Endothelial cell of umbilical vein (primary cell): ENCODE measurements around the gene RASSF5. TPM values are rescaled to one million over a fixed set of nuclear protein-coding genes. Genes with fewer than 3 reads are reported as not detected.

Experiments used
- BruUV-seq: library from RNA; stranded (reverse); fragments of 400-500 nt; replicated peaks from 2 replicates; lab custom pipeline; 2021; lab: Mats Ljungman, UMichigan
- CTCF ChIA-PET: fragments of 300-600, 350-600 bp; sonication (Branson Sonifier 250); formaldehyde crosslinking; loops from one replicate; lab custom pipeline; 2021; ENCODE audit warnings: antibody characterized with exemption, inconsistent platforms; lab: Charles Lee
- POLR2A ChIA-PET: fragments of 300-600, 350-600 bp; sonication (Branson Sonifier 250); formaldehyde crosslinking; loops from one replicate; lab custom pipeline; 2021; ENCODE audit warnings: antibody characterized with exemption, inconsistent platforms; lab: Charles Lee
- DNase-seq: peaks from one replicate; pipeline ENCODE4 v3.0.0-alpha.2; 2011; ENCODE audit warnings: low read depth, low spot score
- FAIRE-seq: peaks from 2 replicates; lab custom pipeline; 2011; peaks lifted over from hg19 to GRCh38; lab: Jason Lieb, UNC
- H2AFZ ChIP-seq: 2 replicates; pipeline ENCODE4 v1.6.0; 2012; ENCODE audit warnings: low read depth, low read length, control low read depth, inconsistent platforms
- H3K27ac ChIP-seq: 2 replicates; pipeline ENCODE4 v1.5.1; 2011; ENCODE audit warnings: low read depth, mild to moderate bottlenecking, control low read depth, low read length, moderate library complexity; ENCODE audit not compliant: insufficient read depth
- H3K27me3 ChIP-seq, 2 experiments: 2 replicates each; pipeline versions ENCODE4 v1.6.0 to v1.6.1; 2011; ENCODE audit warnings: low read length in 2 of 2, mixed read lengths in 1 of 2; ENCODE audit not compliant: control insufficient read depth in 2 of 2, insufficient read depth in 2 of 2
- H3K36me3 ChIP-seq, 2 experiments: 2 replicates in 1 of 2; 3 replicates in 1 of 2; pipeline ENCODE4 v1.5.1; 2011; ENCODE audit warnings: low read length in 2 of 2, mild to moderate bottlenecking in 1 of 2, moderate library complexity in 1 of 2; ENCODE audit not compliant: control insufficient read depth in 2 of 2, insufficient read depth in 2 of 2; ENCODE audit errors: extremely low read depth in 1 of 2
- H3K4me1 ChIP-seq: 3 replicates; pipeline ENCODE4 v1.5.1; 2011; ENCODE audit warnings: mild to moderate bottlenecking, low read length; ENCODE audit not compliant: control insufficient read depth, insufficient read depth; ENCODE audit errors: extremely low read depth
- H3K4me2 ChIP-seq: 2 replicates; pipeline ENCODE4 v1.6.1; 2011; ENCODE audit warnings: low read length, control low read depth, mixed read lengths; ENCODE audit not compliant: insufficient read depth
- H3K4me3 ChIP-seq, 3 experiments: fragments of 200-600 bp in 1 of 3; sonication (generic), shearing (Covaris generic) in 1 of 3; replicated peaks in 1 of 3; 2 replicates each; pipeline ENCODE4 v1.5.1; 2011 to 2016; ENCODE audit warnings: control low read depth in 3 of 3, low read length in 3 of 3, mild to moderate bottlenecking in 2 of 3, inconsistent platforms in 1 of 3, low read depth in 1 of 3, moderate library complexity in 1 of 3; ENCODE audit not compliant: insufficient read depth in 1 of 3
- H3K79me2 ChIP-seq: 2 replicates; pipeline ENCODE4 v1.6.0; 2012; ENCODE audit warnings: low read length, inconsistent platforms; ENCODE audit not compliant: control insufficient read depth, insufficient read depth
- H3K9ac ChIP-seq: replicated peaks from 2 replicates; pipeline ENCODE3; 2011; ENCODE audit warnings: low read length, control low read depth; ENCODE audit not compliant: insufficient read depth; ENCODE audit errors: extremely low read depth
- H3K9me1 ChIP-seq: replicated peaks from 3 replicates; pipeline ENCODE4 v1.6.0; 2011; ENCODE audit warnings: mild to moderate bottlenecking, low read length; ENCODE audit not compliant: control insufficient read depth, insufficient read depth; ENCODE audit errors: extremely low read depth
- H3K9me3 ChIP-seq: replicated peaks from 2 replicates; pipeline ENCODE4 v1.5.1; 2012; ENCODE audit warnings: low read length, inconsistent platforms; ENCODE audit not compliant: control insufficient read depth, insufficient read depth
- H4K20me1 ChIP-seq: replicated peaks from 2 replicates; pipeline ENCODE3; 2011; ENCODE audit warnings: mild to moderate bottlenecking, low read length; ENCODE audit not compliant: control insufficient read depth, insufficient read depth; ENCODE audit errors: extremely low read depth
- EZH2 ChIP-seq: IDR thresholded peaks from 2 replicates; pipeline ENCODE4 v1.6.1; 2012; ENCODE audit warnings: borderline replicate concordance, low read depth, mild to moderate bottlenecking, moderate library complexity, low read length, inconsistent platforms; ENCODE audit not compliant: severe bottlenecking
- FOS ChIP-seq: IDR thresholded peaks from 2 replicates; pipeline ENCODE4 v1.6.1; 2011; ENCODE audit warnings: mild to moderate bottlenecking, low read length, moderate library complexity, borderline replicate concordance; ENCODE audit not compliant: insufficient read depth
- GATA2 ChIP-seq: IDR thresholded peaks from 2 replicates; pipeline ENCODE4 v1.7.0; 2011; ENCODE audit warnings: low read depth, mild to moderate bottlenecking, moderate library complexity, mixed read lengths, low read length; ENCODE audit not compliant: insufficient read length, insufficient read depth
- JUN ChIP-seq: IDR thresholded peaks from 2 replicates; pipeline ENCODE4 v1.6.1; 2011; ENCODE audit warnings: borderline replicate concordance, low read depth; ENCODE audit not compliant: insufficient read length, insufficient read depth
- MYC ChIP-seq: IDR thresholded peaks from one replicate; pipeline ENCODE4 v1.6.1; 2011; ENCODE audit warnings: mild to moderate bottlenecking, low read depth, low read length
- POLR2A ChIP-seq: IDR thresholded peaks from 2 replicates; pipeline ENCODE4 v1.6.1; 2012; ENCODE audit warnings: low read depth, mild to moderate bottlenecking, control low read depth, low read length
- POLR2AphosphoS5 ChIP-seq: IDR thresholded peaks from 2 replicates; pipeline ENCODE4 v1.6.1; 2012; ENCODE audit warnings: low read depth, mild to moderate bottlenecking, control low read depth, low read length, moderate library complexity; ENCODE audit not compliant: insufficient read depth
- dilution Hi-C: fragments of 300-500 bp; cut with MboI; formaldehyde crosslinking; loops from one replicate; pipeline ENCODE4 v1.15.0; 2019; ENCODE audit warnings: low sequenced_read_pairs; ENCODE audit not compliant: extremely low pct_ligation_motif_present
- intact Hi-C: fragments of 100-400 bp; cut with micrococcal nuclease; formaldehyde crosslinking; loops from one replicate; pipeline ENCODE4 v1.10.0; 2022
- polyA plus RNA-seq, 4 experiments: library from polyadenylated mRNA; depleted of rRNA in 3 of 4; stranded (reverse) in 3 of 4; unstranded in 1 of 4; fragments of >200 nt; gene quantifications; 2 replicates each; pipeline versions ENCODE4 v1.2.1 to v1.2.3, GENCODE V29; 2011 to 2012; ENCODE audit warnings: missing spikeins in 1 of 4
- total RNA-seq: library from RNA; stranded (reverse); gene quantifications from 2 replicates; pipeline ENCODE4 v1.2.3, GENCODE V29; 2021
- TF ChIP-seq, protein P1 (sequence below), 2 donors: IDR thresholded peaks; 1 replicate in 1 of 2; 2 replicates in 1 of 2; pipeline ENCODE4 v1.5.1; 2011; ENCODE audit warnings: low read length in 2 of 2, mild to moderate bottlenecking in 2 of 2, moderate library complexity in 2 of 2, control low read depth in 1 of 2, inconsistent platforms in 1 of 2, low read depth in 1 of 2; ENCODE audit not compliant: insufficient read depth in 1 of 2; ENCODE audit errors: extremely low read depth in 1 of 2
- TF ChIP-seq, protein P2 (sequence below): IDR thresholded peaks from 2 replicates; pipeline ENCODE4 v1.6.1; 2011; ENCODE audit not compliant: insufficient read depth, insufficient read length

RASSF5 gene
- total and polyA plus RNA-seq, 2 donors (not counting 3 experiments of a cell fraction or from before 2014, with no cell fraction given), result 0.23 to 0.60 TPM

DNA sequence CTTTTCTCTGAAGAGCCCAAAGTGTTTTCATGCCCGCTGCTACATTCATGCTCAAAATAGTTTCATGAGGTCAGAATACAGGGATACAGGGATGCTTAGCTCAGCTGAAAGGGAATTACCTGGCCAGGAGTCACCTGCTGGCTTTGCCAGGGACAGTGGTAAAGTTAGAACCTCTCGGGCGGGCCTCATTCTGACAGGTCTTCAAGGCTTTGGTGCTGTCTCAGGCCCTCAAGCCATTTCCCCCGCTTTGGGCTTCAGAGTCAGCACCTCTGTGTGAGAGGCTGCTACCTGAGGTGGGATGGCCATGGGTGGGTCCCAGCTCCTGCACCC is 5.5 kb downstream of the RASSF5 start:
- DNase-seq (no peak), FAIRE-seq (no peak)
- dilution Hi-C loops (no loop called here), intact Hi-C loops (no loop called here)
- Histone ChIP-seq H3K4me3 (no peak overlapping the region), H4K20me1 (no peaks in the 10 kb centered on the region), H3K79me2 (no peaks in the 10 kb centered on the region), H3K9me1 (no peaks in the 10 kb centered on the region), H3K4me1 (no peaks in the 10 kb centered on the region), H3K9me3 (no peaks in the 10 kb centered on the region), H3K27me3 (peaks cover 32 to 46% of the 10 kb centered on the region in 2 experiments), H3K4me2 (no peak overlapping the region), H2AFZ (no peak overlapping the region), H3K9ac (no peak overlapping the region), H3K36me3 (no peaks in the 10 kb centered on the region), H3K27ac (no peak overlapping the region)
- CTCF ChIA-PET, result interaction anchor here (0.6 to 1.5 kb wide), 2 partner anchors 15 to 16 kb away, joined by 3 read pairs; no protein-coding TSS in a partner anchor
- POLR2A ChIA-PET, result no interaction called here
- BruUV-seq, result no TSS peak
- TF ChIP-seq POLR2AphosphoS5 (no peak), MYC (no peak), JUN (no peak), GATA2 (no peak), EZH2 (no peak), POLR2A (no peak), FOS (no peak)
- TF ChIP-seq, protein P1, sequence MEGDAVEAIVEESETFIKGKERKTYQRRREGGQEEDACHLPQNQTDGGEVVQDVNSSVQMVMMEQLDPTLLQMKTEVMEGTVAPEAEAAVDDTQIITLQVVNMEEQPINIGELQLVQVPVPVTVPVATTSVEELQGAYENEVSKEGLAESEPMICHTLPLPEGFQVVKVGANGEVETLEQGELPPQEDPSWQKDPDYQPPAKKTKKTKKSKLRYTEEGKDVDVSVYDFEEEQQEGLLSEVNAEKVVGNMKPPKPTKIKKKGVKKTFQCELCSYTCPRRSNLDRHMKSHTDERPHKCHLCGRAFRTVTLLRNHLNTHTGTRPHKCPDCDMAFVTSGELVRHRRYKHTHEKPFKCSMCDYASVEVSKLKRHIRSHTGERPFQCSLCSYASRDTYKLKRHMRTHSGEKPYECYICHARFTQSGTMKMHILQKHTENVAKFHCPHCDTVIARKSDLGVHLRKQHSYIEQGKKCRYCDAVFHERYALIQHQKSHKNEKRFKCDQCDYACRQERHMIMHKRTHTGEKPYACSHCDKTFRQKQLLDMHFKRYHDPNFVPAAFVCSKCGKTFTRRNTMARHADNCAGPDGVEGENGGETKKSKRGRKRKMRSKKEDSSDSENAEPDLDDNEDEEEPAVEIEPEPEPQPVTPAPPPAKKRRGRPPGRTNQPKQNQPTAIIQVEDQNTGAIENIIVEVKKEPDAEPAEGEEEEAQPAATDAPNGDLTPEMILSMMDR (IDR thresholded peaks at IDR 0.05; ENCODE audit: extremely low read depth in 1 of 2, insufficient read depth in 1 of 2, low read depth in 1 of 2, low read length in 2 of 2), result no peak
- TF ChIP-seq, protein P2, sequence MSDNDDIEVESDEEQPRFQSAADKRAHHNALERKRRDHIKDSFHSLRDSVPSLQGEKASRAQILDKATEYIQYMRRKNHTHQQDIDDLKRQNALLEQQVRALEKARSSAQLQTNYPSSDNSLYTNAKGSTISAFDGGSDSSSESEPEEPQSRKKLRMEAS, result no peak
